Measurements from ENCODE around the gene PRUNE1. TPM values are rescaled to one million over a fixed set of nuclear protein-coding genes. Genes with fewer than 3 reads are reported as not detected.

The PRUNE1 gene
- polyA plus RNA-seq, 1 donor from 2014 or later: 32.2 TPM

- H3K79me2 ChIP-seq (replicated peaks; ENCODE audit: insufficient read depth, low read length): peaks cover 88% of the 10 kb centered on the region
- TF ChIP-seq SMC3 (conservative IDR thresholded peaks at IDR 0.05; ENCODE audit: poor library complexity): no peak
- TF ChIP-seq MXI1 (conservative IDR thresholded peaks at IDR 0.05; ENCODE audit: poor library complexity, severe bottlenecking): no peak
- no peak for TF ChIP-seq CTCF (IDR thresholded peaks at IDR 0.05; ENCODE audit: poor library complexity, severe bottlenecking)
- TF ChIP-seq EZH2 (IDR thresholded peaks at IDR 0.05; ENCODE audit: borderline replicate concordance, insufficient read depth, low read length, poor library complexity, severe bottlenecking): no peak
- no peak for TF ChIP-seq RAD21 (conservative IDR thresholded peaks at IDR 0.05)
- TF ChIP-seq POLR2AphosphoS5 (IDR thresholded peaks at IDR 0.05): no peak
- no peak for TF ChIP-seq EP300 (conservative IDR thresholded peaks at IDR 0.05; ENCODE audit: poor library complexity, severe bottlenecking)
- TF ChIP-seq, protein P1, sequence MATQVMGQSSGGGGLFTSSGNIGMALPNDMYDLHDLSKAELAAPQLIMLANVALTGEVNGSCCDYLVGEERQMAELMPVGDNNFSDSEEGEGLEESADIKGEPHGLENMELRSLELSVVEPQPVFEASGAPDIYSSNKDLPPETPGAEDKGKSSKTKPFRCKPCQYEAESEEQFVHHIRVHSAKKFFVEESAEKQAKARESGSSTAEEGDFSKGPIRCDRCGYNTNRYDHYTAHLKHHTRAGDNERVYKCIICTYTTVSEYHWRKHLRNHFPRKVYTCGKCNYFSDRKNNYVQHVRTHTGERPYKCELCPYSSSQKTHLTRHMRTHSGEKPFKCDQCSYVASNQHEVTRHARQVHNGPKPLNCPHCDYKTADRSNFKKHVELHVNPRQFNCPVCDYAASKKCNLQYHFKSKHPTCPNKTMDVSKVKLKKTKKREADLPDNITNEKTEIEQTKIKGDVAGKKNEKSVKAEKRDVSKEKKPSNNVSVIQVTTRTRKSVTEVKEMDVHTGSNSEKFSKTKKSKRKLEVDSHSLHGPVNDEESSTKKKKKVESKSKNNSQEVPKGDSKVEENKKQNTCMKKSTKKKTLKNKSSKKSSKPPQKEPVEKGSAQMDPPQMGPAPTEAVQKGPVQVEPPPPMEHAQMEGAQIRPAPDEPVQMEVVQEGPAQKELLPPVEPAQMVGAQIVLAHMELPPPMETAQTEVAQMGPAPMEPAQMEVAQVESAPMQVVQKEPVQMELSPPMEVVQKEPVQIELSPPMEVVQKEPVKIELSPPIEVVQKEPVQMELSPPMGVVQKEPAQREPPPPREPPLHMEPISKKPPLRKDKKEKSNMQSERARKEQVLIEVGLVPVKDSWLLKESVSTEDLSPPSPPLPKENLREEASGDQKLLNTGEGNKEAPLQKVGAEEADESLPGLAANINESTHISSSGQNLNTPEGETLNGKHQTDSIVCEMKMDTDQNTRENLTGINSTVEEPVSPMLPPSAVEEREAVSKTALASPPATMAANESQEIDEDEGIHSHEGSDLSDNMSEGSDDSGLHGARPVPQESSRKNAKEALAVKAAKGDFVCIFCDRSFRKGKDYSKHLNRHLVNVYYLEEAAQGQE (IDR thresholded peaks at IDR 0.05; ENCODE audit: borderline replicate concordance): no peak
- TF ChIP-seq TAF1 (IDR thresholded peaks at IDR 0.05; ENCODE audit: low read depth): no peak
- H4K20me1 ChIP-seq (ENCODE audit: insufficient read depth): no peaks in the 10 kb centered on the region
- H3K9me3 ChIP-seq (ENCODE audit: low read length): no peaks in the 10 kb centered on the region
- H2AFZ ChIP-seq (ENCODE audit: low read depth, low read length): no peak overlapping the region
- H3K4me2 ChIP-seq (ENCODE audit: low read length): peak overlapping the region; percentile 77
- H3K9ac ChIP-seq (ENCODE audit: low read length): peak overlapping the region; percentile 34
- H3K36me3 ChIP-seq (ENCODE audit: insufficient read depth, low read length): peaks cover 10% of the 10 kb centered on the region
- H3F3A ChIP-seq (ENCODE audit: insufficient read depth, low read length, poor library complexity, severe bottlenecking): peaks cover 10% of the 10 kb centered on the region
- H3K27me3 ChIP-seq (ENCODE audit: insufficient read depth, low read depth, low read length): no peaks in the 10 kb centered on the region
- H3K27ac ChIP-seq (ENCODE audit: low read length): no peak overlapping the region
- H3K4me3 ChIP-seq (ENCODE audit: low read length): peak overlapping the region; percentile 64
- no peaks in the 10 kb centered on the region for H3K9me2 ChIP-seq (ENCODE audit: insufficient read depth, low read length)
Observed at GRCh38 chr1:151065089-151065645, 56.9 kb downstream of the PRUNE1 start.

DNA sequence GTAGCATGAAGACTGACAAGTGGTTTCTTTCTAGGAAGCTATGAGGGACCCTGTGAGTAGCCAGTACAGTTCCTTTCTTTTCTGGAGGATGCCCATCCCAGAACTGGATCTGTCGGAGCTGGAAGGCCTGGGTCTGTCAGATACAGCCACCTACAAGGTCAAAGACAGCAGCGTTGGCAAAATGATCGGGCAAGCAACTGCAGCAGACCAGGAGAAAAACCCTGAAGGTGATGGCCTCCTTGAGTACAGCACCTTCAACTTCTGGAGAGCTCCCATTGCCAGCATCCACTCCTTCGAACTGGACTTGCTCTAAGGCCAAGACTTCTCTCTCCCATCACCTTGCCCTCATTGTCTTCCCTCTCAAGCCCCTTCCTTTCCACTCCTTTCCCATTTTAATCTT, 58.9 kb downstream of the PRUNE1 start:
- Histone ChIP-seq H3K79me2 (replicated peaks; ENCODE audit: insufficient read depth, low read length) (peaks cover 72% of the 10 kb centered on the region), H2AFZ (ENCODE audit: low read depth, low read length) (no peak overlapping the region), H3K36me3 (ENCODE audit: insufficient read depth, low read length) (peaks cover 10% of the 10 kb centered on the region), H3K27me3 (ENCODE audit: insufficient read depth, low read depth, low read length) (no peaks in the 10 kb centered on the region), H3K9me3 (ENCODE audit: low read length) (no peaks in the 10 kb centered on the region), H3K4me3 (ENCODE audit: low read length) (no peak overlapping the region), H3K9ac (ENCODE audit: low read length) (no peak overlapping the region), H3K4me2 (ENCODE audit: low read length) (no peak overlapping the region), H3K9me2 (ENCODE audit: insufficient read depth, low read length) (no peaks in the 10 kb centered on the region), H3F3A (ENCODE audit: insufficient read depth, low read length, poor library complexity, severe bottlenecking) (no peaks in the 10 kb centered on the region), H4K20me1 (ENCODE audit: insufficient read depth) (no peaks in the 10 kb centered on the region), H3K27ac (ENCODE audit: low read length) (no peak overlapping the region)
- no peak for TF ChIP-seq TAF1 (IDR thresholded peaks at IDR 0.05; ENCODE audit: low read depth)
- TF ChIP-seq EZH2 (IDR thresholded peaks at IDR 0.05; ENCODE audit: borderline replicate concordance, insufficient read depth, low read length, poor library complexity, severe bottlenecking): no peak
- no peak for TF ChIP-seq EP300 (conservative IDR thresholded peaks at IDR 0.05; ENCODE audit: poor library complexity, severe bottlenecking)
- TF ChIP-seq, protein P1 (IDR thresholded peaks at IDR 0.05; ENCODE audit: borderline replicate concordance): no peak
- no peak for TF ChIP-seq RAD21 (conservative IDR thresholded peaks at IDR 0.05)
- no peak for TF ChIP-seq SMC3 (conservative IDR thresholded peaks at IDR 0.05; ENCODE audit: poor library complexity)

Data from neural cell (in vitro differentiated cells).